ENCODE measurements around the gene FAM228A.

The FAM228A gene

GRCh38 chr2:24231461-24231881 lies 56.6 kb downstream of the FAM228A start:
- DNase-seq = no peak

GRCh38 chr2:24233321-24233720 lies 58.5 kb downstream of the FAM228A start:
- no peak for DNase-seq

- DNase-seq = no peak
These were observed 62.5 kb downstream of the FAM228A start for GRCh38 chr2:24237313-24237712.

GRCh38 chr2:24238158-24238557 lies 63.3 kb downstream of the FAM228A start:
- DNase-seq = no peak

GRCh38 chr2:24239553-24239952 lies 64.7 kb downstream of the FAM228A start:
- no peak for DNase-seq
